GM12801 (cell line): ENCODE data around the gene NOXA1.

ENCODE experiments used
- TF ChIP-seq, protein P1 (sequence below): IDR thresholded peaks from one replicate; pipeline ENCODE4 v1.5.1; 2011; ENCODE audit warnings: control low read depth; ENCODE audit not compliant: insufficient read length; ENCODE audit errors: extremely low read depth

The NOXA1 gene

DNA sequence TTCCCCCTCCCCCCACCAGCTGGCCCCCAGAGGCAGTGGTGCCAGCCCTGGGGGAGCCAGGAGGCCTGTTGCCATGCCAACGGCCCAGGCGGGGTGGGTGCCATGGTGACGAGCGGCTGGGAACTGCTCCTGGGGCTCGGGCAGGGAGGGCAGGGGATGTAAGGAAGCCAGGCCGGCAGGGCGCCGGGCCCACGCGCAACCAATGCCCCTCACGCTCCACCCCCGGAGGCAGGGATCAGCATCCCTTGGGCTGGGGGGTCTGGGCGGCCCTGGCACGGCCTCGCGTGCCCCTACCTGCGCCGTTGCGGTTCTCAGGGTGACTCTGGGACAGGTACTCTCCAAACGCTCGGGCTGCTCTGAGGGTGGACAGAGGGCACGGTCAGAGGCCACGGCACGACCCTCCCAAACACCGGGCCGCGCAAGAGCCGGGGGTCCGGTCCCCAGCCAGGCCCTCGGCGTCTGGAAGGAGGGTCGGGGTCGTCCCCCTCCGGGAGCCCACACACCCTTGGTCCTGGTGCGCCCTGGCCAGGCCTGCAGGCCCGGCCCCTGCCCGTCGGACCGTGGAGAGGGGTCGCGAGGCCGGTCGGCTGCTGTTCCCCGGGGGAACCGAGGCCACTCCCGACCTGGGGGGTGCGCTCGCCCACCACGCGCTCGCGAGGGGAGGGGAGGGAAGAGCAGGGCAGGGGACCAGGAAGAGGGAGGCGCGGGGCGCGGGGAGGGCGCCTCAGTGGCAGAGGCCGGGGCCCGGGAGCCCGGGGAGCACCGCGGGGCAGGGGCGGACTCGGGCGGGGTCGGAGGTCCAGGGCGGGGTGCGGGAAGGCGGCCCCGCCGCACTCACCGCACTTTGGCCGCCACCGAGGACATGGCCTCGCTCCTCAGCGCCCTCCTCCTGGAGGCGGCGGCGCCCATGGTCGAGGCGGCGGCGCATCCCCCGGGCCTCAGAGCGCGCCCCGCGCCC lies 35.3 kb downstream of the NOXA1 start:
- TF ChIP-seq, protein P1, sequence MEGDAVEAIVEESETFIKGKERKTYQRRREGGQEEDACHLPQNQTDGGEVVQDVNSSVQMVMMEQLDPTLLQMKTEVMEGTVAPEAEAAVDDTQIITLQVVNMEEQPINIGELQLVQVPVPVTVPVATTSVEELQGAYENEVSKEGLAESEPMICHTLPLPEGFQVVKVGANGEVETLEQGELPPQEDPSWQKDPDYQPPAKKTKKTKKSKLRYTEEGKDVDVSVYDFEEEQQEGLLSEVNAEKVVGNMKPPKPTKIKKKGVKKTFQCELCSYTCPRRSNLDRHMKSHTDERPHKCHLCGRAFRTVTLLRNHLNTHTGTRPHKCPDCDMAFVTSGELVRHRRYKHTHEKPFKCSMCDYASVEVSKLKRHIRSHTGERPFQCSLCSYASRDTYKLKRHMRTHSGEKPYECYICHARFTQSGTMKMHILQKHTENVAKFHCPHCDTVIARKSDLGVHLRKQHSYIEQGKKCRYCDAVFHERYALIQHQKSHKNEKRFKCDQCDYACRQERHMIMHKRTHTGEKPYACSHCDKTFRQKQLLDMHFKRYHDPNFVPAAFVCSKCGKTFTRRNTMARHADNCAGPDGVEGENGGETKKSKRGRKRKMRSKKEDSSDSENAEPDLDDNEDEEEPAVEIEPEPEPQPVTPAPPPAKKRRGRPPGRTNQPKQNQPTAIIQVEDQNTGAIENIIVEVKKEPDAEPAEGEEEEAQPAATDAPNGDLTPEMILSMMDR, result no peak

DNA sequence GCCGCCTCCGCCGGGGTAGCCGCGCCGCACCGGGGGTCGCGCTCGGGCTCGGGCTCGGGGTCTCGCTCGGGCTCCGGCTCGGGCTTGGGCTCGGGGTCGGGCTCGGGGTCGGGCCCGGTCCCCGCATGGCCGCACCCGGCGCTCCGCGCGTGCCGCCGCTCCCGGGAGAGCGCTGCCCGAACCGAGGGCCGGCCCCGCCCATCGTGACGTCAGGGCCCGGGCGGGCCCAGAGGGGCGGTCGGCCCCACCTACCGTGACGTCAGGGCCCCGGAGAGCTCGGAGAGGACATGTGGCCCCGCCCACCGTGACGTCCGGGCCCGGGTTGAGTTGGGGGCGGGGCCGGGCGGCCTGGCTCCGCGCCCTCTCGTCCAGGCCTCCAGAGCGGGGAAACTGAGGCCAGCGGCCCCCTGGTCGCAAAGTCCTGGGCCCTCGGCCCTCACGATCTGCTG lies 36.0 kb downstream of the NOXA1 start, which contains the start of gene NSMF:
TSS of gene NSMF (minus strand) at position 183 of the 449 bp plus-strand sequence. CDS start 232 bp downstream, outside the sequence.
- TF ChIP-seq, protein P1, result no peak

DNA sequence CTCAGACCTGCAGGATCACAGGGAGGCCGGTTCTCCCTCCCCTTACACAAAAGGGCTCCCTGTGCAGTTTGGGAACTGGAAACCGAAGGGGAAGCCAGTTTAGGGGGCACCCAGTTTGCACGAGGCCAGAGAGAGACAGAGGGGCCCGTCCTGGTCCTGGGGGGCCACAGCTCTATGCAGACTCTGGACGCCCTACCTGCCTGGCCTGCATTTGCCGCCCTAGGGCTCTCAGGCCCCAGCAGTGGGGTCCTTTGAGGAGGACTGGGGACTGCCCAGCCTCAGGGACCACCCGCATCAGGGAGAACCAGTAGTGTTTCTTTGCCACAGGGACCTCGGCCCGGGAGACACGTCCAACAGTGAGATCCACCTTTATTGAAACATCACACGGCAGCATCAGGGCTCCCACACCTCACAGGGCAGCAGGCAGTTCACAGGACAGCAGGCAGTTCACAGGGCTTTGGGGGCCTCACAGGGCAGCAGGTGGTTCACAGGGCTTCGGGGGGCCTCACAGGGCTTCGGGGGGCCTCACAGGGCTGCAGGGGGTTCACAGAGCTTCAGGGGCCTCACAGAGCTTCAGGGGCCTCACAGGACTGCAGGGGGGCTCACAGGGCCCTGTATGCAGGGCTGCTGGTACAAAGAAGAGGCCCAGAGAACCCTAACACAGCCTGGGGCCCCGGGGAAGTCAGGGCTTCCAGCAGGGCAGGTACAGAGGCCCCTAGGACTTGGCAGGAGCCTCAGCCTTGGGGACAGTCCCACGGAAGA lies 36.6 kb downstream of the NOXA1 start:
- TF ChIP-seq, protein P1, result no peak

DNA sequence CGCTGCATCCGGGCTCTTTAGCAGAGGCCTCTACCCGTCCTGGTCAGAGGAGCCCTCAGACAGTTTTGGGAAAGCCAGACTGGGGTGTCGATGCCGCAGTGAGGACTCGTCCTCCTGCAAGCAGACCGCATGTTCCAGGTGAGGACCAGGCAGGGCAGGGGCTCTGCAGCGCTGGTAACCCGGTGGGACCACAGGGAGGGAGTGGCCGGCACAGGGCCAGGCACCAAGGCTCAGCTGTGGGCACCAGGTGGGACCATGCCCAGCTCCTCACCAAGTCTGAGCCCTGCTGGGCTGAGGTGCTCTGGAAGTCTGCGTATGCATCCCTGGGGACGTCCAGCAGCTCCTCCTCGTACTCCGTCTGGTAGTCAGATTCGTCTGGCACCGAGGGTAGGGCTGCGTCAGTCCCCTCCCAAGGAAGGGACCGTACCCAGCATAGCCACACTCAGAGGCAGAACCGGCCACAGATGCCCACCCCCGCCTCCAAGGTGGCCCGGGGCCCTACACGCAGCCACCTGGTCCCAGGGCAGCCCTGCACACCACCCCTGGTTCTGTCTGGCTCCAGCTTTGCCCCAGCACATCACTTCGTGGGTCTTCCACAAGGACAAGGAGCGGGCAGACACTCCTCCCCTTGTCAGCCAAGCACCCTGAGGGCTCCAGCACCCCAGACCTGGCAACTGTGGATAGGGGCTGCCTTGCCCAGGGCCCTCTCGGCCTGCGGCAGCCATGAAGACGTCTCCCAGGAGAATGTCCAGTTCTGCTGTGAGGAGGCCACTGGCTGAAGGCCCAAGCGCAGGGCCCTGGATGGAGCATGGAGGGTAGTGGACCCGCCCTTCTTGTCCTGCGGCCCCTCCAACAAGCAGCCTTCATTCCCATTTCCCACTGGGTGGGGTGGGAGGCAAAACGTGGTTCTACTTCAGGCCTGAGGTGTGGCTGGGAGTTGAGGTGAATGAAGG lies 37.4 kb downstream of the NOXA1 start:
- TF ChIP-seq, protein P1, result no peak

DNA sequence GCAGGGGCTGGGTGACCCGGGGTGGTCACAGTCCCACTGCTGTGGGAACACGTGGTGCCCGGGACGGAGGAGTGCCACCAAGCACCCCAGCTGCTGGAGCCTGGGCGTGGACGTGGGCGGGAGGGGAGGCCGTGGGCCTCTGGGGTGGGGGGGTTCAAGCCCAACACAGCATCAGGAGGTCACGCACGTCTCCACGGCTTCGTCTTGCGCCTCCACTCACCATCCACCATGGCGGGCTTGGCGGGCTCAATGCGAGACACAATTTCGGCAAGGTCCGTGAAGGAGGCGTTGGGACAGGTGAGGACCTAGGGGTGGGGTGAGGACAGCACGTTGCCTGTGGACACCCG lies 38.1 kb downstream of the NOXA1 start:
- TF ChIP-seq, protein P1, result no peak

DNA sequence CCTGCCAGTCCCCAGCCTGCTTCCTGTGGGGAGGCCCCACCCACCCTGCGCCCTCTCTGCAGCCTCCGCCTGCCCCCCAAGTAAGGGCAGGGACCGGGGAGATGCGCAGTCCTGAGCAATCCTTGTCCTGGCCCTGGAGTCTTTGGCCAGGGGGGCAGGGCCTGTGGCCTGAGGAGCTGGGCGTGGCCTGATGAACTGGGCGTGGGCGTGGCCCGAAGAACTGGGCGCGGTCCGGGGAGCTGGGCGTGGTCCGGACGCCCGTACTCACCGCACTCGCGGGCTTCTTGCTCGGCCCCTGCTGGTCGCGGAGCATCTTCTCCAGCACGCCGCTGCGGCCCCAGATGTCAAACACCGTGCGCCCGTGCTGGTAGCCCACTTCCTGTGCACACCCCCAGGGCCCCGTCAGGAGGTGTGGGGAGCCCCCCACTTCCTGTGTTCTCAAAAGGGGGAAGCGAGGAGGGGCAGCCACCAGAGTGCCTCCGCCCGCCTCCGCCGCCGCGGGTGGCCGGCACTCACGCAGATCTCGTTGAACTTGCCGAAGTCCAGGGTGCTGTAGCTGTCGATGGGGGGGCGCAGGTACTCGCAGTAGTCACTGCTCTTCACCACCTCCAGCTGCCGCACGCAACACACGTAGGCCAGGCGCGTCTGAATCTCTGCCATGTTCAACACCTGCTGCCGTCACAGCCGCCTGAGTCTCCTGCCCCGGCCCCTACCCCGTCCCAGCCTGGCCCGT lies 38.6 kb downstream of the NOXA1 start:
- TF ChIP-seq, protein P1, result no peak
